GM12892 (cell line): Measurements from ENCODE around the gene CFAP299.
"Not testable (repeated sequence)": the region's sequence is repeated elsewhere in the genome, so short reads cannot be mapped to it uniquely, and the experiment has no call there.

ENCODE experiments used
- DNase-seq: peaks from one replicate; pipeline ENCODE4 v3.0.0; 2011; ENCODE audit not compliant: insufficient read length
- FAIRE-seq: peaks from 2 replicates; lab custom pipeline; 2011; peaks lifted over from hg19 to GRCh38; lab: Jason Lieb, UNC
- POLR2A ChIP-seq: IDR thresholded peaks from 2 replicates; pipeline ENCODE4 v1.6.1; 2011; ENCODE audit warnings: low read depth, low read length, control low read depth
- POLR2AphosphoS5 ChIP-seq: IDR thresholded peaks from 2 replicates; pipeline ENCODE4 v1.6.1; 2011; ENCODE audit warnings: low read depth, low read length, control low read depth
- TAF1 ChIP-seq: IDR thresholded peaks from 2 replicates; pipeline ENCODE4 v1.6.1; 2011; ENCODE audit warnings: low read depth, mild to moderate bottlenecking, control low read depth, low read length, borderline replicate concordance

The CFAP299 gene

GRCh38 chr4:80334568-80334967 lies 962 bp upstream of the CFAP299 start:
- no peak for DNase-seq
- no peak for FAIRE-seq
- TF ChIP-seq TAF1 (no peak), POLR2A (no peak), POLR2AphosphoS5 (no peak)

- no peak for DNase-seq
- FAIRE-seq, result no peak
- TF ChIP-seq TAF1, result no peak
- TF ChIP-seq POLR2AphosphoS5, result no peak
These were observed 340 bp upstream of the CFAP299 start for GRCh38 chr4:80335226-80335553.

- TF ChIP-seq POLR2A (no peak), POLR2AphosphoS5 (no peak), TAF1 (no peak)
- FAIRE-seq (no peak), DNase-seq (no peak)
These were observed 1.1 kb downstream of the CFAP299 start for GRCh38 chr4:80336582-80336981.

GRCh38 chr4:80340036-80340435 lies 4.5 kb downstream of the CFAP299 start:
- TF ChIP-seq POLR2AphosphoS5 (no peak), POLR2A (no peak), TAF1 (no peak)
- DNase-seq, result no peak
- no peak for FAIRE-seq

- FAIRE-seq, DNase-seq: not testable (repeated sequence)
These were observed 7.2 kb downstream of the CFAP299 start for GRCh38 chr4:80342684-80343083.

GRCh38 chr4:80343887-80344286 lies 8.4 kb downstream of the CFAP299 start:
- no peak for TF ChIP-seq POLR2A
- TF ChIP-seq POLR2AphosphoS5, result no peak
- no peak for TF ChIP-seq TAF1
- DNase-seq (no peak), FAIRE-seq (no peak)

- no peak for FAIRE-seq
- TF ChIP-seq POLR2AphosphoS5 (no peak), POLR2A (no peak), TAF1 (no peak)
- DNase-seq, result no peak
These were observed 24.6 kb downstream of the CFAP299 start for GRCh38 chr4:80360084-80360483.

- TF ChIP-seq TAF1, result no peak
- no peak for TF ChIP-seq POLR2A
- TF ChIP-seq POLR2AphosphoS5, result no peak
- DNase-seq (no peak), FAIRE-seq (no peak)
These were observed 25.4 kb downstream of the CFAP299 start for GRCh38 chr4:80360900-80361299.

- no peak for DNase-seq
- TF ChIP-seq POLR2AphosphoS5, result no peak
- TF ChIP-seq TAF1, result no peak
- no peak for TF ChIP-seq POLR2A
- no peak for FAIRE-seq
These were observed 25.9 kb downstream of the CFAP299 start for GRCh38 chr4:80361329-80361900.

GRCh38 chr4:80362578-80363181 lies 27.1 kb downstream of the CFAP299 start:
- DNase-seq (no peak), FAIRE-seq (no peak)
- TF ChIP-seq TAF1 (no peak), POLR2AphosphoS5 (no peak), POLR2A (no peak)

GRCh38 chr4:80365928-80366327 lies 30.4 kb downstream of the CFAP299 start:
- no peak for FAIRE-seq

GRCh38 chr4:80367737-80368136 lies 32.2 kb downstream of the CFAP299 start:
- TF ChIP-seq POLR2A (no peak), TAF1 (no peak), POLR2AphosphoS5 (no peak)
- FAIRE-seq (no peak), DNase-seq (no peak)

More at GRCh38 chr4:80365928-80366327, 30.4 kb downstream of the CFAP299 start:
- no peak for TF ChIP-seq POLR2AphosphoS5
- TF ChIP-seq POLR2A, result no peak
- no peak for TF ChIP-seq TAF1
- DNase-seq, result no peak

GRCh38 chr4:80370635-80371034 lies 35.1 kb downstream of the CFAP299 start:
- TF ChIP-seq POLR2A, result no peak
- no peak for TF ChIP-seq POLR2AphosphoS5
- TF ChIP-seq TAF1, result no peak
- no peak for FAIRE-seq
- DNase-seq, result no peak
